Activated T-cell treated with anti-CD3 and anti-CD28 coated beads, Interleukin-2, amount 50 U/mL, for 4 hours (primary cell): ENCODE results near the gene RAB3C. TPM values are rescaled to one million over a fixed set of nuclear protein-coding genes. Genes with fewer than 3 reads are reported as not detected.
"Not testable (repeated sequence)": the region's sequence is repeated elsewhere in the genome, so short reads cannot be mapped to it uniquely, and the experiment has no call there.

Experiments
- ATAC-seq, 2 donors: fragments of 200-7000 bp; cut with Tn5 transposase; one replicate each; pipeline ENCODE4 v1.10.0; 2021
- DNase-seq: peaks from one replicate; pipeline ENCODE4 v3.0.0-alpha.2; 2020
- H3K27me3 Mint-ChIP-seq: one replicate; pipeline ENCODE4 v1.8.0; 2021; ENCODE audit warnings: low read depth, mixed read lengths
- H3K36me3 Mint-ChIP-seq: one replicate; pipeline ENCODE4 v1.8.0; 2022; ENCODE audit warnings: mixed read lengths; ENCODE audit not compliant: insufficient read depth
- H3K4me1 Mint-ChIP-seq: one replicate; pipeline ENCODE4 v1.8.0; 2021; ENCODE audit warnings: low read depth, mixed read lengths
- H3K4me3 Mint-ChIP-seq: one replicate; pipeline ENCODE4 v1.8.0; 2021; ENCODE audit warnings: mild to moderate bottlenecking, moderate library complexity, mixed read lengths
- H3K9me3 Mint-ChIP-seq: one replicate; pipeline ENCODE4 v1.8.0; 2021; ENCODE audit warnings: mixed read lengths
- total RNA-seq, 3 donors: library from RNA; stranded (reverse); gene quantifications; one replicate each; pipeline ENCODE4 v1.2.1, GENCODE V29; 2021

The RAB3C gene
- total RNA-seq, 3 donors from 2014 or later, result not detected

- no peak for DNase-seq
- H3K4me3 Mint-ChIP-seq, result no peak overlapping the region
- H3K27me3 Mint-ChIP-seq, result no peaks in the 10 kb centered on the region
- peaks cover 4% of the 10 kb centered on the region for H3K9me3 Mint-ChIP-seq
- no peaks in the 10 kb centered on the region for H3K4me1 Mint-ChIP-seq
- H3K36me3 Mint-ChIP-seq, result no peaks in the 10 kb centered on the region
- no peak for ATAC-seq
These were observed 91.8 kb downstream of the RAB3C start for GRCh38 chr5:58674711-58675110.

DNA sequence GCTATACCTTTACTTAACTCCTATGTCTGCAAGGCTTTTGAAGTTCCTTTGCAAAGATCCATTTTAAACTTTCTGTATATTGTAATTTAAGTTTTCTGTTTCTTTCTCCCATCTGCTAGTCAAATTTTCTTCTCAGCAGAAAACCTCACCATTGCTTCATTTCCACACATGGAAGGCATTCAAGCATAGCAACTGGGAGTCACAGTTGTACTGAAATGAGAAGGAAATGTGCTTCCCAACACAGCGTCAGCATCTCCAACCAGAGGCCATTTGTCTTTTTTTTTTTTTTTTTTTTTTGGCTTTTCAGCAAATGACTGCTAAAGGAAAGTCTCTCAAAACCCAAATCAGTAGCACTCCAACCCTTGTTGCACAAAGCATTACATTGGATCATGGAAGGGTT lies 92.5 kb downstream of the RAB3C start:
- Mint-ChIP-seq H3K4me1 (no peaks in the 10 kb centered on the region), H3K9me3 (no peaks in the 10 kb centered on the region), H3K36me3 (no peaks in the 10 kb centered on the region), H3K4me3 (no peak overlapping the region), H3K27me3 (no peaks in the 10 kb centered on the region)
- ATAC-seq, result no peak
- no peak for DNase-seq

GRCh38 chr5:58677650-58678049 lies 94.8 kb downstream of the RAB3C start:
- no peak overlapping the region for H3K4me3 Mint-ChIP-seq
- H3K27me3 Mint-ChIP-seq, result no peaks in the 10 kb centered on the region
- H3K4me1 Mint-ChIP-seq, result no peaks in the 10 kb centered on the region
- ATAC-seq (no peak), DNase-seq (no peak)
- no peaks in the 10 kb centered on the region for H3K36me3 Mint-ChIP-seq
- no peaks in the 10 kb centered on the region for H3K9me3 Mint-ChIP-seq

DNA sequence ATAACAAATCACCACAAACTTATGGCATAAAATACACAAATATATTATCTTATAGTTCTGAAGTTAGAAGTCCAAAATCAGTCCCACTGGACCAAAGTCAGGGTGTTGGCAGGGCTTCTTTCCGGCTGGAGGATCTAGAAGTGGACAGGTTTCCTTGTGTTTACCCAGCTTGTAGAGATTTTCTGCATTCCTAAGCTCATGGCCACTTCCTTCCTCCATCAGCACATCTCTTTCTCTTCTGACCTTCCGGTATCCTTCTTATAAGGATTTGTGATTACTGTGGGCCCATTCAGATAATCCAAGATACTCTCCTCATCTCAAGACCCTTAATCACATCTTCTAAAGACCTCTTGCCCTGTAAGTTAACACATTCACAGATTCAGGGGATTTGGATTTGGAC lies 97.6 kb downstream of the RAB3C start:
- Mint-ChIP-seq H3K9me3 (no peaks in the 10 kb centered on the region), H3K36me3 (no peaks in the 10 kb centered on the region), H3K4me3 (no peak overlapping the region), H3K27me3 (no peaks in the 10 kb centered on the region), H3K4me1 (no peaks in the 10 kb centered on the region)
- ATAC-seq (no peak), DNase-seq (no peak)

DNA sequence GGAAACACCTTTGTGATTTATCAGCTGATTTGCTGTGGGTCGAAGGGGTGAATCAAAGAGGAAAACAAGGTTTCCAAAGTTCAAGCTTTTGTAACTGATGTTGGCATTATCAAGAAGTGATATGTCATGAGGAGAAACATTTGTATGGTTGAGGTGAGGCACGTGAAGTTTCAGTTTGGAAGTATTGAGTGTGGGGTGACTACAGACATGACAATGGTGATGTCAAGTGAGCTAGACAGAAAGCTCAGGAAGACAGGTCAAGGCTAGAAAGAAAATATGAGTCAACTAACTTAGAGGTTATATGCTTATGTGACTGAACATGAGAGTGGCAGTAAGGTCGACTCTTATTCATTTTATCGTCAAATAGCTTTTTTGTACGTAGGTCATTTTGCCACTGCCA lies 99.1 kb downstream of the RAB3C start:
- Mint-ChIP-seq H3K9me3 (no peaks in the 10 kb centered on the region), H3K27me3 (no peaks in the 10 kb centered on the region), H3K4me3 (no peak overlapping the region), H3K36me3 (no peaks in the 10 kb centered on the region), H3K4me1 (no peaks in the 10 kb centered on the region)
- ATAC-seq (peak; percentile 30 to 38), DNase-seq (no peak)

GRCh38 chr5:58683567-58683966 lies 100.7 kb downstream of the RAB3C start:
- peaks cover 2% of the 10 kb centered on the region for H3K27me3 Mint-ChIP-seq
- H3K4me3 Mint-ChIP-seq, result no peak overlapping the region
- H3K4me1 Mint-ChIP-seq, result no peaks in the 10 kb centered on the region
- DNase-seq (no peak), ATAC-seq (no peak)
- H3K9me3 Mint-ChIP-seq, result no peaks in the 10 kb centered on the region
- H3K36me3 Mint-ChIP-seq, result no peaks in the 10 kb centered on the region

- DNase-seq, result no peak
- H3K4me1 Mint-ChIP-seq, result no peaks in the 10 kb centered on the region
- H3K36me3 Mint-ChIP-seq, result no peaks in the 10 kb centered on the region
- no peak for ATAC-seq
- H3K9me3 Mint-ChIP-seq, result no peaks in the 10 kb centered on the region
- no peak overlapping the region for H3K4me3 Mint-ChIP-seq
- peaks cover 2% of the 10 kb centered on the region for H3K27me3 Mint-ChIP-seq
These were observed 104.2 kb downstream of the RAB3C start for GRCh38 chr5:58687079-58687478.

- ATAC-seq (no peak), DNase-seq (no peak)
- H3K4me1 Mint-ChIP-seq, result no peaks in the 10 kb centered on the region
- H3K4me3 Mint-ChIP-seq, result no peak overlapping the region
- H3K27me3 Mint-ChIP-seq, result peaks cover 2% of the 10 kb centered on the region
- H3K36me3 Mint-ChIP-seq, result no peaks in the 10 kb centered on the region
- no peaks in the 10 kb centered on the region for H3K9me3 Mint-ChIP-seq
These were observed 104.7 kb downstream of the RAB3C start for GRCh38 chr5:58687595-58687994.

DNA sequence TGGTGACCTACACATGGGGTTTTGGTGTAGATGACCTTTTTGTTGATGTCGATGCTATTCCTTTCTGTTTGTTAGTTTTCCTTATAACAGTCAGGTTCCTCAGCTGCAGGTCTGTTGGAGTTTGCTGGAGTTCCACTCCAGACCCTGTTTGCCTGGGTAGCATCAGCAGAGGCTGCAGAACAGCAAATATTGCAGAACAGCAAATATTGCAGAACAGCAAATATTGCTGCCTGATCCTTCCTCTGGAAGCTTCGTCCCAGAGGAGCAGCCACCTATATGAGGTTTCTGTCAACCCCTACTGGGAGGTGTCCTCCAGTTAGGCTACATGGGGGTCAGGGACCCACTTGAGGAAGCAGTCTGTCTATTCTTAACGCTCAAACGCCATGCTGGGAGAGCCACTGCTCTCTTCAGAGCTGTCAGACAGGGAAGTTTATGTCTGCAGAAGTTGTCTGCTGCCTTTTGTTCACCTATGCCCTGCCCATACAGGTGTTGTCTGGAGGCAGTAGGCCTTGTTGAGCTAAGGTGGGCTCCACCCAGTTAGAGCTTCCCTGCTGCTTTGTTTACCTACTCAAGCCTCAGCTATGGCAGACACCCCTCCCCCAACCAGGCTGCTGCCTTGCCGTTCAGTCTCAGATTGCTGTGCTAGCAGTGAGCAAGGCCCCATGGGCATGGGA lies 116.3 kb downstream of the RAB3C start:
- not testable (repeated sequence) for H3K4me1 Mint-ChIP-seq

GRCh38 chr5:58699762-58700118 lies 116.9 kb downstream of the RAB3C start:
- Mint-ChIP-seq H3K4me1 (no peaks in the 10 kb centered on the region), H3K27me3 (peaks cover 8% of the 10 kb centered on the region), H3K4me3 (no peak overlapping the region), H3K36me3 (no peaks in the 10 kb centered on the region), H3K9me3 (peaks cover 26% of the 10 kb centered on the region)
- ATAC-seq, result no peak
- DNase-seq, result no peak

More for the DNA sequence above, 116.3 kb downstream of the RAB3C start:
- H3K9me3 Mint-ChIP-seq, result peaks cover 26% of the 10 kb centered on the region
- ATAC-seq, H3K4me3 Mint-ChIP-seq, H3K36me3 Mint-ChIP-seq, H3K27me3 Mint-ChIP-seq, DNase-seq: not testable (repeated sequence)

- no peaks in the 10 kb centered on the region for H3K36me3 Mint-ChIP-seq
- H3K4me1 Mint-ChIP-seq, result no peaks in the 10 kb centered on the region
- no peak for ATAC-seq
- DNase-seq, result no peak
- no peak overlapping the region for H3K4me3 Mint-ChIP-seq
- H3K9me3 Mint-ChIP-seq, result peaks cover 5% of the 10 kb centered on the region
- H3K27me3 Mint-ChIP-seq, result peaks cover 6% of the 10 kb centered on the region
These were observed 121.2 kb downstream of the RAB3C start for GRCh38 chr5:58703925-58704555.

- DNase-seq, result no peak
- no peaks in the 10 kb centered on the region for H3K36me3 Mint-ChIP-seq
- no peak for ATAC-seq
- no peak overlapping the region for H3K4me3 Mint-ChIP-seq
- H3K4me1 Mint-ChIP-seq, result no peaks in the 10 kb centered on the region
- H3K27me3 Mint-ChIP-seq, result peaks cover 4% of the 10 kb centered on the region
- peaks cover under 1% of the 10 kb centered on the region for H3K9me3 Mint-ChIP-seq
These were observed 123.9 kb downstream of the RAB3C start for GRCh38 chr5:58706736-58707135.

DNA sequence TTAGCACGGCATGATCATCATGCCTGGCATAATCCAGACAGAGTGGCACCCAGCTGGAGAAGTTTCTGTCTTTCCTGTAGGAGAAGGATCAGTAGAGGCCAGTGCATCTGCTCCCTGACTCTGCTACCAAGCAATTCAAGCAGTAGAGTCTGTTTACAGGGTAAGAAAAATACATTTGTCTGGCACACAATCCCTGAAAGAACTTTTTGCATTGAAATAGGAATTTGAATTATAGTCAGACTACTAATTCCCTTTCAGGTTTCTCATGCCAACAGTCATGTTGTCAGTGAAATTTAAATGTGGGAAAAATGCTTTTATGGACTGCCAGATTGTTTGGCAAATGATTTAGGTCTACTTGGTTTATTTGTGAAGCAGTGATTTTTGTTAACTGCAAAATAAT lies 125.6 kb downstream of the RAB3C start:
- Mint-ChIP-seq H3K4me1 (no peaks in the 10 kb centered on the region), H3K4me3 (no peak overlapping the region), H3K27me3 (peaks cover 6% of the 10 kb centered on the region), H3K9me3 (peaks cover 4% of the 10 kb centered on the region), H3K36me3 (no peaks in the 10 kb centered on the region)
- DNase-seq (no peak), ATAC-seq (no peak)

- not testable (repeated sequence) for H3K4me1 Mint-ChIP-seq, H3K4me3 Mint-ChIP-seq, H3K27me3 Mint-ChIP-seq, H3K36me3 Mint-ChIP-seq, ATAC-seq, DNase-seq
- peaks cover 11% of the 10 kb centered on the region for H3K9me3 Mint-ChIP-seq
These were observed 127.5 kb downstream of the RAB3C start for GRCh38 chr5:58710425-58710824.

- no peak for ATAC-seq
- Mint-ChIP-seq H3K4me1 (no peaks in the 10 kb centered on the region), H3K4me3 (no peak overlapping the region), H3K9me3 (peaks cover 11% of the 10 kb centered on the region), H3K36me3 (no peaks in the 10 kb centered on the region), H3K27me3 (peaks cover 4% of the 10 kb centered on the region)
- DNase-seq, result no peak
These were observed 128.0 kb downstream of the RAB3C start for GRCh38 chr5:58710871-58711270.
